Measurements from ENCODE around the gene MYOG.
A peak's percentile ranks its signal among the peaks of the same experiment; 100 is the strongest.

The MYOG gene

GRCh38 chr1:203117611-203118575 lies 32.1 kb upstream of the MYOG start:
- peak; percentile 65 for DNase-seq

GRCh38 chr1:203116091-203116820 lies 30.4 kb upstream of the MYOG start:
- DNase-seq = no peak

- no peak for DNase-seq
Observed at GRCh38 chr1:203114202-203114601, 28.4 kb upstream of the MYOG start.

GRCh38 chr1:203113308-203113707 lies 27.5 kb upstream of the MYOG start:
- DNase-seq = no peak

GRCh38 chr1:203112475-203112874 lies 26.7 kb upstream of the MYOG start:
- DNase-seq = no peak

GRCh38 chr1:203104789-203105390 lies 19.1 kb upstream of the MYOG start:
- DNase-seq = no peak

GRCh38 chr1:203103829-203104495 lies 18.1 kb upstream of the MYOG start:
- DNase-seq = no peak

- no peak for DNase-seq
Observed at GRCh38 chr1:203103216-203103615, 17.4 kb upstream of the MYOG start.

GRCh38 chr1:203101813-203102634 lies 16.2 kb upstream of the MYOG start:
- peak; percentile 26 for DNase-seq

- no peak for DNase-seq
Observed at GRCh38 chr1:203100516-203100869, 14.7 kb upstream of the MYOG start.

- DNase-seq = no peak
Observed at GRCh38 chr1:203099805-203100515, 14.1 kb upstream of the MYOG start.

GRCh38 chr1:203098914-203099520 lies 13.2 kb upstream of the MYOG start:
- no peak for DNase-seq

- no peak for DNase-seq
Observed at GRCh38 chr1:203098445-203098844, 12.6 kb upstream of the MYOG start.

- no peak for DNase-seq
Observed at GRCh38 chr1:203097001-203097400, 11.2 kb upstream of the MYOG start.

- no peak for DNase-seq
Observed at GRCh38 chr1:203096566-203096965, 10.8 kb upstream of the MYOG start.

GRCh38 chr1:203095061-203095690 lies 9.4 kb upstream of the MYOG start:
- DNase-seq = no peak

- DNase-seq = no peak
Observed at GRCh38 chr1:203093754-203094410, 8.1 kb upstream of the MYOG start.

- no peak for DNase-seq
Observed at GRCh38 chr1:203091761-203092330, 6.0 kb upstream of the MYOG start.

- DNase-seq = no peak
Observed at GRCh38 chr1:203091199-203091477, 5.3 kb upstream of the MYOG start.

Data from OCI-M1 (cell line).